Lung (tissue), 12 donors: ENCODE results near the gene MED12L. TPM values are rescaled to one million over a fixed set of nuclear protein-coding genes. Genes with fewer than 3 reads are reported as not detected.

Experiments used
- ATAC-seq: fragments of 200-7000 bp; cut with Tn5 transposase; one replicate; pipeline ENCODE4 v1.9.1; 2020; ENCODE audit warnings: moderate number of reproducible peaks; ENCODE audit not compliant: insufficient read depth, low FRiP score
- DNase-seq, 3 donors: peaks; one replicate each; pipeline ENCODE4 v3.0.0-alpha.2; 2013 to 2017
- H3K27ac ChIP-seq, 2 donors: one replicate each; pipeline ENCODE4 v1.5.1; 2013; ENCODE audit warnings: mild to moderate bottlenecking in 2 of 2, moderate library complexity in 2 of 2, control low read depth in 1 of 2, inconsistent platforms in 1 of 2, low read depth in 1 of 2, low read length in 1 of 2
- H3K27me3 ChIP-seq, 3 donors: one replicate each; pipeline ENCODE4 v1.5.1; 2013; ENCODE audit warnings: low read length in 2 of 3; ENCODE audit not compliant: control insufficient read depth in 3 of 3, insufficient read depth in 3 of 3
- H3K36me3 ChIP-seq, 4 donors: one replicate each; pipeline ENCODE4 v1.5.1; 2013; ENCODE audit warnings: low read length in 4 of 4, mild to moderate bottlenecking in 1 of 4, moderate library complexity in 1 of 4; ENCODE audit not compliant: control insufficient read depth in 4 of 4, insufficient read depth in 4 of 4
- H3K4me1 ChIP-seq, 5 donors: one replicate each; pipeline ENCODE4 v1.5.1; 2013; ENCODE audit warnings: low read length in 5 of 5, mild to moderate bottlenecking in 2 of 5, moderate library complexity in 1 of 5; ENCODE audit not compliant: control insufficient read depth in 5 of 5, insufficient read depth in 5 of 5
- H3K4me3 ChIP-seq: one replicate; pipeline ENCODE4 v1.5.1; 2013; ENCODE audit warnings: mild to moderate bottlenecking, control low read depth, moderate library complexity
- H3K9ac ChIP-seq, 2 donors: one replicate each; pipeline ENCODE4 v1.5.1; 2013; ENCODE audit warnings: low read length in 2 of 2, control low read depth in 1 of 2; ENCODE audit not compliant: insufficient read depth in 1 of 2
- H3K9me3 ChIP-seq, 4 donors: one replicate each; pipeline ENCODE4 v1.5.1; 2013; ENCODE audit warnings: low read length in 3 of 4, mild to moderate bottlenecking in 1 of 4, moderate library complexity in 1 of 4; ENCODE audit not compliant: control insufficient read depth in 4 of 4, insufficient read depth in 3 of 4
- WGBS, 2 donors: extraction: QIAGEN DNeasy Blood & Tissue Kit; methylation state at CpG; one replicate each; pipeline ENCODE4 v1.1.7; 2013; 5-methylcytosine and 5-hydroxymethylcytosine counted together
- polyA plus RNA-seq, 2 donors: library from polyadenylated mRNA; stranded (reverse); fragments of 200-250 nt; gene quantifications; one replicate each; pipeline ENCODE4 v1.2.1, GENCODE V29; 2013
- total RNA-seq, 2 donors: library from RNA; depleted of rRNA in 1 of 2; stranded (reverse); fragments of >200 nt in 1 of 2; gene quantifications; one replicate each; pipeline ENCODE4 v1.2.1, GENCODE V29; 2014 to 2021
- TF ChIP-seq, protein P1 (sequence below): IDR thresholded peaks from 2 replicates; pipeline ENCODE4 v1.5.1; 2012; ENCODE audit warnings: mild to moderate bottlenecking; ENCODE audit errors: control extremely low read depth, extremely low read depth
- donor health status: control.
- donor health status: control.
- donor health status: Bipolar disorder and iron deficiency.
- donor health status: healthy.
- donor health status: DM: yes; HTN: yes; CAD: no.

The MED12L gene
- total and polyA plus RNA-seq, 4 donors: 0.02 to 0.82 (median 0.30) TPM

- no peaks in the 10 kb centered on the region for H3K27me3 ChIP-seq
- H3K36me3 ChIP-seq: no peaks in the 10 kb centered on the region
- WGBS, 2 donors: 78 to 91% methylated on average over 3 of the region's 3 CpGs
- TF ChIP-seq, protein P1, sequence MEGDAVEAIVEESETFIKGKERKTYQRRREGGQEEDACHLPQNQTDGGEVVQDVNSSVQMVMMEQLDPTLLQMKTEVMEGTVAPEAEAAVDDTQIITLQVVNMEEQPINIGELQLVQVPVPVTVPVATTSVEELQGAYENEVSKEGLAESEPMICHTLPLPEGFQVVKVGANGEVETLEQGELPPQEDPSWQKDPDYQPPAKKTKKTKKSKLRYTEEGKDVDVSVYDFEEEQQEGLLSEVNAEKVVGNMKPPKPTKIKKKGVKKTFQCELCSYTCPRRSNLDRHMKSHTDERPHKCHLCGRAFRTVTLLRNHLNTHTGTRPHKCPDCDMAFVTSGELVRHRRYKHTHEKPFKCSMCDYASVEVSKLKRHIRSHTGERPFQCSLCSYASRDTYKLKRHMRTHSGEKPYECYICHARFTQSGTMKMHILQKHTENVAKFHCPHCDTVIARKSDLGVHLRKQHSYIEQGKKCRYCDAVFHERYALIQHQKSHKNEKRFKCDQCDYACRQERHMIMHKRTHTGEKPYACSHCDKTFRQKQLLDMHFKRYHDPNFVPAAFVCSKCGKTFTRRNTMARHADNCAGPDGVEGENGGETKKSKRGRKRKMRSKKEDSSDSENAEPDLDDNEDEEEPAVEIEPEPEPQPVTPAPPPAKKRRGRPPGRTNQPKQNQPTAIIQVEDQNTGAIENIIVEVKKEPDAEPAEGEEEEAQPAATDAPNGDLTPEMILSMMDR: no peak
- ATAC-seq (no peak), DNase-seq (no peak)
- H3K9ac ChIP-seq: no peak overlapping the region
- H3K27ac ChIP-seq: no peak overlapping the region
- H3K4me1 ChIP-seq: peaks cover 0 to 8% (median 0%) of the 10 kb centered on the region in 5 donors
- no peak overlapping the region for H3K4me3 ChIP-seq
- H3K9me3 ChIP-seq: no peaks in the 10 kb centered on the region
These were observed 120.7 kb downstream of the MED12L start for GRCh38 chr3:151206201-151206600.

DNA sequence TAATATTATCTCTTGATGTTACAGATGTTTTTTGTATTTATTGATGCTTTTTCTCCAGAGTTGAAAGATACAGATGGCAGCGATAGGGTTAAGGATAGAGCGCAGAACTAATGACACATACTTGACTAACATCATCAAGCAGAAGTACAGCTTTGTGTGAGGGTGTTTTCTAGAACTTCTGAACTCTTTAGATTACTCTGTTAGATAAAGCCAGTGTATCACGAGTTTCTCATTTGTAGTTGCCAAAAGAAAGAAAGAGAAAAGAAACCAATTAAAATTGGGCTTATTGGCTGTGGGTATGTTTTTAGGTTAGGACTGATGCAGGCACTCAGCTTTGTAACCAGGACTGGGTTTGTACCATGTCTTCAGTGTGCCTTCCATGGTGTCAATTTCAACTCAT, 124.2 kb downstream of the MED12L start:
- ATAC-seq: no peak
- no peak overlapping the region for H3K9ac ChIP-seq
- H3K27me3 ChIP-seq: no peaks in the 10 kb centered on the region
- H3K9me3 ChIP-seq: no peaks in the 10 kb centered on the region
- H3K4me1 ChIP-seq: peaks cover 0 to 6% (median 0%) of the 10 kb centered on the region in 5 donors
- TF ChIP-seq, protein P1: no peak
- no peak overlapping the region for H3K27ac ChIP-seq
- H3K4me3 ChIP-seq: no peak overlapping the region
- WGBS, 2 donors: 87 to 90% methylated on average over 3 of the region's 3 CpGs
- DNase-seq: no peak
- no peaks in the 10 kb centered on the region for H3K36me3 ChIP-seq

DNA sequence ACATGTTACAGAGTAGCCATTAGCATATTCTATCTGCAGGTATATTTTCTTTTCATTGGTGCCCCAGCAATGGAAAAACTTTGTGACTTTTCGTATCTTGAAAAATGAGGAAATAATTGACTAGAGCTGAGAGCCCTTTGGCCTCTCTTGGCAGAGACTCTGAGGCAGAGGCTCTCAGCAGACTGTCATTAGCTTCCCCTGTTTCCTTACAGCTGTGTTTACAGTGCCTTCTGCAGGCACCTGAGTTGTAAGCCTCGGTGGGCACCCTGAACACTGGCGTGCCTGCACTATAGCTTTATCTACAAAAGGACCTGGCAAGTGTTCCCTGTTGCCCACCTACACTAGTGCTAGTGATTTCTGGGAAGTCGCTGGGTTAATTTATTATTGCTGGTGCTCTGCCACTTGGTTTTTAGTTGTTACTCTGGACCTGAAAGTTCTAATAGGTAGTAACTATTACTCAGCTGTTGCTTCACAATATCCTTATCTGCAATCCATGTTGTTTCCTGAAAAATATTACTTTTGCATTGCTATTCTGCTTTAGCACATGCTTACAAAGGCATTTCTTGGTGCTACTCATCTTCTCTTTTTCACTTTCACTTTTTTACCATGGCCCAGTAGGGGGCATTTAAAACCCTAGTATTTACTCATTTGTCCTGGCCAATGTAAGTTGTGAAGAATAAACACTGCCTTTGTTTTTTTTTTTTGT, 125.4 kb downstream of the MED12L start:
- Histone ChIP-seq H3K36me3 (no peaks in the 10 kb centered on the region), H3K27me3 (no peaks in the 10 kb centered on the region), H3K27ac (no peak overlapping the region), H3K9ac (no peak overlapping the region), H3K4me3 (no peak overlapping the region), H3K4me1 (peaks cover 0 to 6% (median 0%) of the 10 kb centered on the region in 5 donors), H3K9me3 (no peaks in the 10 kb centered on the region)
- DNase-seq (peak in 2 of 3 donors; percentile 15 to 32), ATAC-seq (peak; percentile 75)
- WGBS, 2 donors: 19 to 25% methylated on average over 4 of the region's 4 CpGs
- TF ChIP-seq, protein P1: no peak
